Measurements from ENCODE around the gene ENPP6. TPM values are rescaled to one million over a fixed set of nuclear protein-coding genes. Genes with fewer than 3 reads are reported as not detected.
A peak's percentile ranks its signal among the peaks of the same experiment; 100 is the strongest.

The ENPP6 gene
- total and polyA plus RNA-seq, 4 donors: 0.02 to 0.37 (median 0.10) TPM

GRCh38 chr4:184110452-184111224, 107.0 kb downstream of the ENPP6 start:
- 79 to 83% methylated on average over 14 of the region's 14 CpGs for WGBS, 2 donors
- no peak overlapping the region for H3K9ac ChIP-seq (ENCODE audit: insufficient read depth in 1 of 2, low read length in 2 of 2)
- ATAC-seq (ENCODE audit: insufficient read depth, low FRiP score) (no peak), DNase-seq (no peak)
- no peak for TF ChIP-seq CTCF (IDR thresholded peaks at IDR 0.05; ENCODE audit: control extremely low read depth, extremely low read depth)
- H3K4me1 ChIP-seq (ENCODE audit: control insufficient read depth in 5 of 5, insufficient read depth in 5 of 5, low read length in 5 of 5): no peaks in the 10 kb centered on the region
- no peak overlapping the region for H3K27ac ChIP-seq (ENCODE audit: low read depth in 1 of 2, low read length in 1 of 2)
- H3K36me3 ChIP-seq (ENCODE audit: control insufficient read depth in 4 of 4, insufficient read depth in 4 of 4, low read length in 4 of 4): no peaks in the 10 kb centered on the region
- H3K4me3 ChIP-seq: no peak overlapping the region
- peaks cover 0 to 5% (median 0%) of the 10 kb centered on the region in 4 donors for H3K9me3 ChIP-seq (ENCODE audit: control insufficient read depth in 4 of 4, insufficient read depth in 3 of 4, low read length in 3 of 4)
- peaks cover 0 to 8% (median 0%) of the 10 kb centered on the region in 3 donors for H3K27me3 ChIP-seq (ENCODE audit: control insufficient read depth in 3 of 3, insufficient read depth in 3 of 3, low read length in 2 of 3)

GRCh38 chr4:184108006-184108501, 109.6 kb downstream of the ENPP6 start:
- DNase-seq (no peak), ATAC-seq (ENCODE audit: insufficient read depth, low FRiP score) (no peak)
- Histone ChIP-seq H3K36me3 (ENCODE audit: control insufficient read depth in 4 of 4, insufficient read depth in 4 of 4, low read length in 4 of 4) (no peaks in the 10 kb centered on the region), H3K27ac (ENCODE audit: low read depth in 1 of 2, low read length in 1 of 2) (no peak overlapping the region), H3K9me3 (ENCODE audit: control insufficient read depth in 4 of 4, insufficient read depth in 3 of 4, low read length in 3 of 4) (peaks cover 0 to 5% (median 0%) of the 10 kb centered on the region in 4 donors), H3K4me3 (no peak overlapping the region), H3K27me3 (ENCODE audit: control insufficient read depth in 3 of 3, insufficient read depth in 3 of 3, low read length in 2 of 3) (peaks cover 0 to 3% (median 0%) of the 10 kb centered on the region in 3 donors), H3K4me1 (ENCODE audit: control insufficient read depth in 5 of 5, insufficient read depth in 5 of 5, low read length in 5 of 5) (peaks cover 0 to 9% (median 8%) of the 10 kb centered on the region in 5 donors), H3K9ac (ENCODE audit: insufficient read depth in 1 of 2, low read length in 2 of 2) (no peak overlapping the region)
- no peak for TF ChIP-seq CTCF (IDR thresholded peaks at IDR 0.05; ENCODE audit: control extremely low read depth, extremely low read depth)
- 91% methylated on average over 10 of the region's 10 CpGs for WGBS, 2 donors

GRCh38 chr4:184104419-184105101, 113.1 kb downstream of the ENPP6 start:
- Histone ChIP-seq H3K4me3 (no peak overlapping the region), H3K9ac (ENCODE audit: insufficient read depth in 1 of 2, low read length in 2 of 2) (peak overlapping the region in 1 of 2 donors; percentile 13), H3K27ac (ENCODE audit: low read depth in 1 of 2, low read length in 1 of 2) (peak overlapping the region in 1 of 2 donors; percentile 60), H3K9me3 (ENCODE audit: control insufficient read depth in 4 of 4, insufficient read depth in 3 of 4, low read length in 3 of 4) (no peaks in the 10 kb centered on the region), H3K4me1 (ENCODE audit: control insufficient read depth in 5 of 5, insufficient read depth in 5 of 5, low read length in 5 of 5) (peaks cover 7 to 34% (median 19%) of the 10 kb centered on the region in 5 donors), H3K36me3 (ENCODE audit: control insufficient read depth in 4 of 4, insufficient read depth in 4 of 4, low read length in 4 of 4) (no peaks in the 10 kb centered on the region), H3K27me3 (ENCODE audit: control insufficient read depth in 3 of 3, insufficient read depth in 3 of 3, low read length in 2 of 3) (no peaks in the 10 kb centered on the region)
- peak; percentile 23 for ATAC-seq (ENCODE audit: insufficient read depth, low FRiP score)
- 59 to 74% methylated on average over 5 of the region's 5 CpGs for WGBS, 2 donors
- DNase-seq: peak in 2 of 3 donors; percentile 14 to 39
- TF ChIP-seq CTCF (IDR thresholded peaks at IDR 0.05; ENCODE audit: control extremely low read depth, extremely low read depth): no peak
